Measurements from ENCODE around the gene PDZRN4.
"Not testable (repeated sequence)": the region's sequence is repeated elsewhere in the genome, so short reads cannot be mapped to it uniquely, and the experiment has no call there.

- TF ChIP-seq, protein P1, sequence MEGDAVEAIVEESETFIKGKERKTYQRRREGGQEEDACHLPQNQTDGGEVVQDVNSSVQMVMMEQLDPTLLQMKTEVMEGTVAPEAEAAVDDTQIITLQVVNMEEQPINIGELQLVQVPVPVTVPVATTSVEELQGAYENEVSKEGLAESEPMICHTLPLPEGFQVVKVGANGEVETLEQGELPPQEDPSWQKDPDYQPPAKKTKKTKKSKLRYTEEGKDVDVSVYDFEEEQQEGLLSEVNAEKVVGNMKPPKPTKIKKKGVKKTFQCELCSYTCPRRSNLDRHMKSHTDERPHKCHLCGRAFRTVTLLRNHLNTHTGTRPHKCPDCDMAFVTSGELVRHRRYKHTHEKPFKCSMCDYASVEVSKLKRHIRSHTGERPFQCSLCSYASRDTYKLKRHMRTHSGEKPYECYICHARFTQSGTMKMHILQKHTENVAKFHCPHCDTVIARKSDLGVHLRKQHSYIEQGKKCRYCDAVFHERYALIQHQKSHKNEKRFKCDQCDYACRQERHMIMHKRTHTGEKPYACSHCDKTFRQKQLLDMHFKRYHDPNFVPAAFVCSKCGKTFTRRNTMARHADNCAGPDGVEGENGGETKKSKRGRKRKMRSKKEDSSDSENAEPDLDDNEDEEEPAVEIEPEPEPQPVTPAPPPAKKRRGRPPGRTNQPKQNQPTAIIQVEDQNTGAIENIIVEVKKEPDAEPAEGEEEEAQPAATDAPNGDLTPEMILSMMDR (IDR thresholded peaks at IDR 0.05): not testable (repeated sequence)
- not testable (repeated sequence) for TF ChIP-seq POLR2A (IDR thresholded peaks at IDR 0.05)
Observed at GRCh38 chr12:41285470-41285869, 97.3 kb downstream of the PDZRN4 start.
